Limb (tissue), 2 donors: ENCODE data around the gene SLC49A3.
A peak's percentile ranks its signal among the peaks of the same experiment; 100 is the strongest.
"Not testable (repeated sequence)": the region's sequence is repeated elsewhere in the genome, so short reads cannot be mapped to it uniquely, and the experiment has no call there.

Experiments
- DNase-seq, 2 donors: peaks; one replicate each; pipeline ENCODE4 v3.0.0-alpha.2; 2016; ENCODE audit errors: extremely low spot score in 2 of 2

Gene SLC49A3

GRCh38 chr4:681736-682451 is 7.1 kb downstream of the SLC49A3 start:
- no peak for DNase-seq

GRCh38 chr4:680928-681645 is 7.9 kb downstream of the SLC49A3 start:
- no peak for DNase-seq

GRCh38 chr4:680551-680927 is 8.4 kb downstream of the SLC49A3 start:
- no peak for DNase-seq

GRCh38 chr4:680091-680490 is 8.9 kb downstream of the SLC49A3 start:
- no peak for DNase-seq

- no peak for DNase-seq
These were observed 9.3 kb downstream of the SLC49A3 start for GRCh38 chr4:679629-680028.

GRCh38 chr4:679104-679481 is 9.9 kb downstream of the SLC49A3 start:
- no peak for DNase-seq

GRCh38 chr4:678331-679103 is 10.4 kb downstream of the SLC49A3 start:
- DNase-seq, result no peak

GRCh38 chr4:677431-678293 is 11.3 kb downstream of the SLC49A3 start:
- DNase-seq, result peak in 1 of 2 donors; percentile 44

- peak in 1 of 2 donors; percentile 53 for DNase-seq
These were observed 12.1 kb downstream of the SLC49A3 start for GRCh38 chr4:676871-677235.

- DNase-seq, result peak in 1 of 2 donors; percentile 64
These were observed 12.7 kb downstream of the SLC49A3 start for GRCh38 chr4:675980-676870.

- DNase-seq, result peak in 1 of 2 donors; percentile 52
These were observed 13.7 kb downstream of the SLC49A3 start for GRCh38 chr4:675036-675882.

GRCh38 chr4:674172-675035 is 14.5 kb downstream of the SLC49A3 start, which contains the start of the genes ATP5ME and MYL5:
Gene ATP5ME, minus strand, starts transcription at chr4:674276. Its CDS starts 29 bp downstream, at chr4:674247.
Gene MYL5, plus strand, starts transcription at chr4:674542. Its CDS starts 3,485 bp downstream, at chr4:678027.
- peak; percentile 96 to 99 for DNase-seq

GRCh38 chr4:673349-674091 is 15.4 kb downstream of the SLC49A3 start:
- DNase-seq, result no peak

- no peak for DNase-seq
These were observed 17.2 kb downstream of the SLC49A3 start for GRCh38 chr4:671769-672168.

- DNase-seq, result not testable (repeated sequence)
These were observed 19.0 kb downstream of the SLC49A3 start for GRCh38 chr4:669806-670559.

- not testable (repeated sequence) for DNase-seq
These were observed 20.7 kb downstream of the SLC49A3 start for GRCh38 chr4:668219-668618.

GRCh38 chr4:667545-667925 is 21.4 kb downstream of the SLC49A3 start:
- DNase-seq, result no peak
